RPMI7951 (cell line): Measurements from ENCODE around the gene TTN. TPM values are rescaled to one million over a fixed set of nuclear protein-coding genes. Genes with fewer than 3 reads are reported as not detected.

ENCODE experiments used
- DNase-seq: peaks from one replicate; pipeline ENCODE4 v3.0.0-alpha.2; 2012; ENCODE audit warnings: low read depth
- total RNA-seq: library from RNA; depleted of rRNA; stranded (reverse); fragments of >200 nt; shearing (Covaris generic); gene quantifications from 2 replicates; pipeline ENCODE4 v1.2.3, GENCODE V29; 2014

The TTN gene
- total RNA-seq, 1 experiment from 2014 or later, result 0.12 TPM

DNA sequence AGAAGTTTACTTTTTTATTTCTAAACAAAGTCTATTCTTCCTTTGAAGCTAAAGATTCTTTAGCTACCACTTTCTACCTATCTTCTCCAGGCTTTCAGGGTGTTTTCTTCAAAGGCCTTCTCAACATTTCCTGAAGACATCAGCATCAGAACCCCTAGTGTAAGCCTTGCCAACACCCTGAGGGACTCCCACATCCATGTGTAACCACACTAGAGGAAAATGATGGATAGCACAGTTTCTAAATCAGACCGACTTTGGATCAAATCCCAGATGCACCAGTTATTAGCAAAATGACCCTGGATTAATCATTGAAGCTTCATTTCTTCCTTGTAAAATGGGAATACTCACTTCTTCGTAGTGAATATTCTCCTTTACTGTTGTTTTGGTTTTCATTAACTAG is 4.7 kb upstream of the TTN start:
- DNase-seq, result peak; percentile 55

DNA sequence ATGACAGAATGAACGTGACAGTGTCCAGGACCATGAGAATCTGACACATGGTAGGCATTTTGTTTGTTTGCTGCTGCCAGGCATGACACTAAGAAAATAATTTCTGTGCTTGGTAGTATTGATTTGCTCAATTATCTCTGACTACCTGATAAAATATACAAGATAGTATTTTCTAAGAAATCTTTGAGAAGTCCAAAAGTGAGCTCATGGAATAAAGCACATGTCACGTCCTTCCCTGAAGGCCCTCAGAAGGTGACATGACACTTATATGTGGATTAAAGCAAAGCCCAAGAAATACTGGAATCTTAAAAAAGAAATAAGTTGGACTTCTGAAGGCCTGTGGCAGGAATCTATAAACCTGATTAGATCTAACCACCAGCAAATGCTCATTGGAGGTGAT is 3.8 kb upstream of the TTN start:
- no peak for DNase-seq

DNA sequence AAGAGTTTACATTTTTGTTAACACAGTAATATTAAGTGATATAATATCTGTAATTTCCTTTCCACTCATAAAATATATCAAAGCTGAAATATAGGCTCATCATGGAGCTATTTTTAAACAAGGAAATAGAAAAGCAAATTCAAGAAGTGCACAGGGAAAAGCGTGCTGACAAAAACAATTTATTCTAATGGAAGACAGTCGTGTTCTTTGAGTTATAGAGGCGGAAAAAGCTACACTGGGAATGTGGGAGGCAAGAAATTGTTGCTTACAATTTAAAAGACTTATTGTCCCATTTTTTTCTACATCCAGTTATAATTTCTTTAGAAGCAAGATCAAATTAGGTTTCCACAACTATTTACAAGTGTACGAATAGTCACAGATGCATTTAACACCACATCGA is 3.2 kb upstream of the TTN start:
- no peak for DNase-seq

DNA sequence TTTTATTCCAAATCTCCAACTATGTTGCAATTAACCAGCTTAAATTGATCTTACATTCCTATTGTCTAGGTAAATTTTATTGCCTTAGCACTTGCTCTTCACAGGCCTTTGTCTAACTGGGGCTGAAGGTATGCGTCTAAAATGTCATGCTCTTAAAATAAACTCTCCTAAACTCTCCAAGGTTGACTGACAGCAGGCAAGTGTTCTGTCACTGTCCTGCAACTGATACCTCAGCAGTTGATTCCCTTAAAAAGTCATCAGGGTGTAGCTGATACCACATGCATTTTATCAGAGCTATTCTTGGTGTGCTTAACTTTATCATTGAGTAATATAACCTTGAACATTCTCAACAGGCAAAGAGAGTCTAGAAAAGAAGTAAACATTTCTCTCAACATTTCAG is 680 bp downstream of the TTN start:
- no peak for DNase-seq

DNA sequence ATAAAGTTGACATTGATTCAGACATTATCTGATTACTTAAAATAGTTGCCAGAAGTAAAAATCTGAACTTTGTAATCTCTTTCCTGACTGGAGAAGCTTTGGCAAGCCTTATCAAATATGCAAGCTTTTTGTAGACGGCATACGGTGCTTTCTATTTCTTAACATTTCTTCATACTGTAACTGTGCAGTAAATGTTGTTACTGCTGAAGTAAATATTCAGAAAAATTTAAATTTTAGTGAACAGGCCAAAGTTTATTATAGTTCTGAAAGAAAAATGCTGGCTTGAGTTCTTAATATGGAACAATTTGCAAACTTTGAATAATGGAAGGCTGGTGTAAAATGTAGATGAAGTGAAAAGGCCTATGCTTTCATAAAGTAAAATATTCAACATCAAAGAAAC is 1.8 kb downstream of the TTN start:
- DNase-seq, result no peak

GRCh38 chr2:178804791-178805190 is 2.4 kb downstream of the TTN start:
- DNase-seq, result peak; percentile 65

DNA sequence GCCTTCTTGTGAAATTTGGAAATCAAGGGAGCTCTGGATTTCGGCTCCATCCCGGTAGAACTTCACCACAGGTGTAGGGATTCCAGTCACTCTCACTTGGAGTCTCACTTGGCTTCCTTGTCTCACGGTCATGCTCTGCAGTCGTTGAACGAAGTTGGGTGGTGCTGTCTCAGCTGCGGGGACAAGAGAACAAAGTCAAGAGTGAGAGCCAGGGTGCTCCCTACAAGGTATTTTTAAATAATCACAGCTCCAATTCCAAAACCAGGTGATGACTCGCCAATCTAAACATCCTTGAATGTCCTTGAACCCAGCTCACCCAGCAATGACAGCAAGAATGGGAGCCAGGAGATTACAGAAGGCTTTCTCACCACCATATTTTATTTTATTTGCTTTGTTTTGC is 6.7 kb downstream of the TTN start:
- DNase-seq, result no peak

GRCh38 chr2:178799305-178799704 is 7.9 kb downstream of the TTN start:
- no peak for DNase-seq

GRCh38 chr2:178796079-178796677 is 11.0 kb downstream of the TTN start:
- peak; percentile 38 for DNase-seq

- DNase-seq, result no peak
Measured at GRCh38 chr2:178787934-178788333, 19.3 kb downstream of the TTN start.

DNA sequence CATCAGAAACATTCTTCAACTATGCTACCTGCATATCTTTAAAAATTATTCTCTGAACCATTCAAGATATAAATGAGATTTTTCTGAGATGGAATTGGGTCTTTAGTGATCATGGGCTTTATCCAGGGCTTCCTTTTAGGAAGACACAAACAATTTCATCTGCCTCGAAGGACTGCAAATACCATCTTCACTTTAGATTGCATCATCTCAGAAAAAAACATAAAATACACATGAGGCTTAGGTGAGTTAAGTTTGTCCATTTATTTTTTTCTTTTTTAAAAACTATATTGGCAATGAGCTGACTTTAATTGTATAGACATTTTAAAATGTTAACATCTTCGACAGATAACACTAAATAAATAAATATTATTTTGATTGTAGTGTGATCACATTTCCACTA is 20.1 kb downstream of the TTN start:
- no peak for DNase-seq

DNA sequence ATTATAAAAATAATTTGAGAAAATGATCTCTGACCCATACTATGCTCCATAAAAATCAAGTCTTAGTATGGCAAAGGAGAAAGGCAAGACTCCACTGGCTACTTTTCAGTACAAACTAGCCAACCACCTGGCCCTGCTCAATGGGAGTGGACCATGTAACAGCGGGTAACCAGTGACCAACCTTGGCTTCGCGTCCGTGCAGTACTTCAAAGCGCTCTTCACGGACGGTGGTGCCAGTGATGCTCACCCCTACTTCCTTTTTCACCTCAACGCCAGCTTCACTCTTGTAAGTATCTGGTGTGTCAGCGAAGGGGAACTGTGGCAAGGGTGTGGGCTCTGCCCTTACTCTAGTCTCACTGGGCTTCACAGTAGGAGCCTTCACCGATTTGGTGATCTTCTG is 23.3 kb downstream of the TTN start:
- DNase-seq, result no peak

DNA sequence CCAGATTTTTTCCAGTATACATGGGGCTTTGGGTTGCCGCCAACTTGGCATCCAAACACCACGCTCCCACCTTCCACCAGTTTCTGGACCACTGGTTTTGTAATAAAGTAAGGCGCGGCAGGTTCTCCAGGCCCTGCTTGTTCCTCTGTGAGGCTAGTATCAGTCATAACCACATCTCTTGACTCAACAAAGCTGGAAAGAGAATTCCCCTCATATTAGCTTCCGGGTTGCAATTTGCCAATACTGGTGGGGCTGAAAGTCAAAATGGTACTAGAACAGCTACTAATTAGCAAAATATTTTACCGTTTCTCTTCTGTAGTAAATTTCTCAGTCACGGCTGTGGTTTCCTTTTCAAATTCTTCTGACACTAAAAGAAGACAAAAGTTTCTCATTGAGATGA is 25.0 kb downstream of the TTN start:
- DNase-seq, result no peak

GRCh38 chr2:178777577-178777976 is 29.6 kb downstream of the TTN start:
- no peak for DNase-seq

DNA sequence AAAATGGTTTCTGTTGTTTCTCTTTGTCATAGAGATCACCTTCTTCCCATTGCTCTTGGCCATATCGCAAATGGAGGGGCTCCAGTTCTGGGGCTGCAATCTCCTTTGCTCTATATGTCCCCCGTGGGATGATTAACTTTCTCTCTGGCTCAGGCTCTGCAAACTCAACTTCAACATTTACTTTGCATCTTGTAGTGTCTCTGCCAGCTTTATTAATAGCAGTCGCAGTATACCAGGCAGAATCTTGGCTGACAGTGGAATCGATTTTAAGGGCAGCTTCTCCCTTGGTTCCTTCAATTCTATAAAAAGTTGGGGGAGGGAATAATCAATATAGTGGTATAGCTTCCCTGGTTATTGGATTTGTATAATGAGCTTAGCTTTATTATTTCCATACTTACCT is 30.5 kb downstream of the TTN start:
- DNase-seq, result no peak

DNA sequence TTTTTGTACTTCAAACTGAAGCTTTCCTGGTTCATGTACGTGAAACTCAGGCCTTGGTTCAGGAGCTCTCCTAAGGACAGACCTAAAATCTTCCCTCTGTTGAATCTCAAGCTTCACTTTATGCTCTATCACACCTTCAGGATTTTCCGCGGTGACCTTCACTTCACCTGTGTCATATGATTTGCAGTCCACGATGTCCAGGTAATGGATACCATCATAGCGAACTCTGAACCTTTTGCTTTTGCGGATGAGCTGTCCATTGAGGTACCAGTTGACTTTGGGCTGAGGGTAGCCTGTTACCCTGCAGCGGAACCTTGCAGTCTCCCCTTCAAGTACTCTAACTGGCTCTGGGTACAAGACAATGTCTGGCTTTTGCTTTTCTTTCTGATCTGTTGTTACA is 31.2 kb downstream of the TTN start:
- no peak for DNase-seq

- no peak for DNase-seq
Measured at GRCh38 chr2:178770518-178770917, 36.7 kb downstream of the TTN start.

- DNase-seq, result no peak
Measured at GRCh38 chr2:178767094-178768060, 39.8 kb downstream of the TTN start.

GRCh38 chr2:178764097-178764496 is 43.1 kb downstream of the TTN start:
- peak; percentile 19 for DNase-seq

GRCh38 chr2:178761759-178762371 is 45.4 kb downstream of the TTN start:
- peak; percentile 45 for DNase-seq

DNA sequence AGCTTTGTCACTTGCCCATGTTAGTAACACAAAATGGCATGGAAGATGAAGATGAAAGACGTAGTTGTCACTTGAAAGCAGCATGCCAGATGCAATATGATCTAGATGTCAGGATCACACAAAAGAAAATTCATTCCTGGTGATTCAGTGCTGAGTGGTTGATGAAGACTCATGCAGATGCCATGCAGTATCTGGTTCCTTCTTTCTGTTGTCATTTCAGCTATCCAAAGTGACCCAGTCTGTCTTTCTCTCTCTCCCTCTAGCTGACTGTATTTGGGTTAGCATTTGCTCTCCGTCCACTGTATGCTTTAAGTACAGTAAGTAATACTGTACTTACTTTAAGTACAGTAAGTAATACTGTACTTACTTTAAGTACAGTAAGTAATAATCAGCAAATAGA is 50.4 kb downstream of the TTN start:
- peak; percentile 62 for DNase-seq

DNA sequence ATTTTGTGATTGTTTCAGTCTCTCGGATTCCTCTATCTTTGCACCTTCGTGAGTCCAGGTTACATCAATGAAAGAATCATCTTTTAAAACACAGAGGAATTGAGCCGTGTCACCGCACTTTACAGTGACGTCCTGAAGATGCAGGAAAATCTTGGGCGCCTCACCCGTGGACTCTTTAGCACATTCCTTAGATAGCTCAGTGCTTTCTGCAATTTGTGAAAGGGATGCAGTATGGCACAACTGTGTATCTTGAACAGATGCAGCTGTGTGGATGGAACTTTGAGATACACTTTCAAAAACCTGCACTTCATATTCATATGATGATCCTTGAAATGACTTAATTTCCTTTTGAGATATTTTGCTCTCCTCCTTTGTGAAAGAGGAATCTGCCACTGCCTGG is 50.9 kb downstream of the TTN start:
- DNase-seq, result peak; percentile 9

DNA sequence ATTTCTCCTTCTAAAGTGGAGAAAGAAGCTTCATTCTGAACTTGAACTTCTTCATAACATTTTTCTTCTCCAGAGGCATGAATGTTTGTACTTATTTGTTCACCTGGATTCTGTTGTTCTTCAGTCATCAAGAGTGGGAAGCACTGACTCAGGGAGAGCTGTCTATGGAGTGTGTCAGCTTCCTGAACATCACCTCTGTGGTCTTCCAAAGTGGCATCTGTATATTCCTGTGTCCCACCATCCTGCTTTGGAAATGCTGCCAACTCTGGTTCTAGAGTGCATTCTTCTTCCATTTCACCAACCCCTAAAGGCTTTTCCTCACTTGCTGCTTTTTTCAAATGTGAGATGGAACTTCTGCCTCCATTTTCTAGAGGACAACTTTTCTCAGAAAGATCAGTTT is 59.5 kb downstream of the TTN start:
- DNase-seq, result peak; percentile 6
